ENCODE results near the gene SIKE1. TPM values are rescaled to one million over a fixed set of nuclear protein-coding genes. Genes with fewer than 3 reads are reported as not detected.
"Not testable (repeated sequence)": the region's sequence is repeated elsewhere in the genome, so short reads cannot be mapped to it uniquely, and the experiment has no call there.

Gene SIKE1
- polyA plus RNA-seq (ENCODE audit: insufficient read length), result 25.3 TPM

- peak; percentile 92 for DNase-seq
Measured at GRCh38 chr1:114780344-114781226, at the start of gene SIKE1. Gene SIKE1 (minus strand): TSS chr1:114780685. CDS start chr1:114780607, 78 bp downstream.

- DNase-seq, result not testable (repeated sequence)
Measured at GRCh38 chr1:114830075-114830474, 49.6 kb upstream of the SIKE1 start.

GRCh38 chr1:114828251-114828650 lies 47.8 kb upstream of the SIKE1 start:
- no peak for DNase-seq

GRCh38 chr1:114821978-114822377 lies 41.5 kb upstream of the SIKE1 start:
- no peak for DNase-seq

- DNase-seq, result no peak
Measured at GRCh38 chr1:114820392-114820791, 39.9 kb upstream of the SIKE1 start.

GRCh38 chr1:114819869-114820268 lies 39.4 kb upstream of the SIKE1 start:
- no peak for DNase-seq

GRCh38 chr1:114804449-114804848 lies 24.0 kb upstream of the SIKE1 start:
- not testable (repeated sequence) for DNase-seq

- no peak for DNase-seq
Measured at GRCh38 chr1:114803001-114803400, 22.5 kb upstream of the SIKE1 start.

GRCh38 chr1:114794038-114794437 lies 13.6 kb upstream of the SIKE1 start:
- no peak for DNase-seq

GRCh38 chr1:114790581-114790980 lies 10.1 kb upstream of the SIKE1 start:
- not testable (repeated sequence) for DNase-seq

- not testable (repeated sequence) for DNase-seq
Measured at GRCh38 chr1:114786440-114786839, 6.0 kb upstream of the SIKE1 start.

GRCh38 chr1:114782476-114782875 lies 2.0 kb upstream of the SIKE1 start:
- no peak for DNase-seq

- DNase-seq, result no peak
Measured at GRCh38 chr1:114779722-114780121, 763 bp downstream of the SIKE1 start.

GRCh38 chr1:114776726-114777125 lies 3.8 kb downstream of the SIKE1 start:
- DNase-seq, result not testable (repeated sequence)

- no peak for DNase-seq
Measured at GRCh38 chr1:114771992-114772391, 8.5 kb downstream of the SIKE1 start.

GRCh38 chr1:114770989-114771388 lies 9.5 kb downstream of the SIKE1 start:
- DNase-seq, result no peak

GRCh38 chr1:114764689-114765088 lies 15.8 kb downstream of the SIKE1 start:
- DNase-seq, result no peak

- no peak for DNase-seq
Measured at GRCh38 chr1:114758256-114758832, 22.1 kb downstream of the SIKE1 start.

GRCh38 chr1:114757455-114758255 lies 22.8 kb downstream of the SIKE1 start, which contains the start of gene CSDE1:
Gene CSDE1 (minus strand): TSS chr1:114757984. CDS start chr1:114739890, 18,094 bp downstream.
- peak; percentile 97 for DNase-seq

- DNase-seq, result peak; percentile 36
Measured at GRCh38 chr1:114756949-114757454, 23.5 kb downstream of the SIKE1 start.

GRCh38 chr1:114756009-114756892 lies 24.2 kb downstream of the SIKE1 start:
- DNase-seq, result no peak

Data from hindlimb muscle (tissue), 1 donor.